Motor neuron (in vitro differentiated cells): ENCODE measurements around the gene CD82. TPM values are rescaled to one million over a fixed set of nuclear protein-coding genes. Genes with fewer than 3 reads are reported as not detected.
"Not testable (repeated sequence)": the region's sequence is repeated elsewhere in the genome, so short reads cannot be mapped to it uniquely, and the experiment has no call there.

ENCODE experiments used
- ATAC-seq, 8 experiments: fragments of 200-7000 bp; cut with Tn5 transposase; replicated peaks in 6 of 8; 2 replicates each; pipeline ENCODE4 v1.8.0; 2021; ENCODE audit warnings: mild to moderate bottlenecking in 8 of 8, moderate library complexity in 8 of 8
- H3K27ac ChIP-seq, 2 donors: fragments of 250-450 bp; sonication (Bioruptor Pico); 2 replicates each; pipeline ENCODE4 v1.9.0; 2021; ENCODE audit warnings: antibody characterized with exemption in 2 of 2, mild to moderate bottlenecking in 2 of 2, moderate library complexity in 1 of 2
- H3K4me1 ChIP-seq, 2 donors: fragments of 250-450 bp; sonication (Bioruptor Pico); replicated peaks in 1 of 2; 2 replicates each; pipeline ENCODE4 v1.6.1; 2021; ENCODE audit warnings: antibody characterized with exemption in 2 of 2, mild to moderate bottlenecking in 2 of 2, moderate library complexity in 1 of 2
- H3K4me3 ChIP-seq, 5 donors: fragments of 250-450 bp; sonication (Bioruptor Pico); 2 replicates each; pipeline ENCODE4 v1.9.0; 2021; ENCODE audit warnings: antibody characterized with exemption in 5 of 5, mild to moderate bottlenecking in 5 of 5, moderate library complexity in 4 of 5
- WGBS, 10 experiments: fragments of 450-650 bp; shearing (Covaris generic); methylation state at CpG; one replicate each; pipeline ENCODE4 v1.0.0; 2022; 5-methylcytosine and 5-hydroxymethylcytosine counted together
- in situ Hi-C, 9 experiments: fragments of 400-800 bp; cut with MboI; loops; one replicate each; pipeline ENCODE4 v1.15.0; 2021; ENCODE audit warnings: low sequenced_read_pairs in 9 of 9, low pct_unique_long_range_greater_than_20kb in 2 of 9; ENCODE audit not compliant: unreplicated experiment in 9 of 9
- total RNA-seq, 8 experiments: library from RNA; unstranded; fragments of 300-600 nt; gene quantifications; 2 replicates each; pipeline versions ENCODE4 v1.2.3 to v1.2.4, GENCODE V29; 2022

Gene CD82
- total RNA-seq, 8 experiments from 2014 or later: 1.3 to 58.4 (median 4.1) TPM

DNA sequence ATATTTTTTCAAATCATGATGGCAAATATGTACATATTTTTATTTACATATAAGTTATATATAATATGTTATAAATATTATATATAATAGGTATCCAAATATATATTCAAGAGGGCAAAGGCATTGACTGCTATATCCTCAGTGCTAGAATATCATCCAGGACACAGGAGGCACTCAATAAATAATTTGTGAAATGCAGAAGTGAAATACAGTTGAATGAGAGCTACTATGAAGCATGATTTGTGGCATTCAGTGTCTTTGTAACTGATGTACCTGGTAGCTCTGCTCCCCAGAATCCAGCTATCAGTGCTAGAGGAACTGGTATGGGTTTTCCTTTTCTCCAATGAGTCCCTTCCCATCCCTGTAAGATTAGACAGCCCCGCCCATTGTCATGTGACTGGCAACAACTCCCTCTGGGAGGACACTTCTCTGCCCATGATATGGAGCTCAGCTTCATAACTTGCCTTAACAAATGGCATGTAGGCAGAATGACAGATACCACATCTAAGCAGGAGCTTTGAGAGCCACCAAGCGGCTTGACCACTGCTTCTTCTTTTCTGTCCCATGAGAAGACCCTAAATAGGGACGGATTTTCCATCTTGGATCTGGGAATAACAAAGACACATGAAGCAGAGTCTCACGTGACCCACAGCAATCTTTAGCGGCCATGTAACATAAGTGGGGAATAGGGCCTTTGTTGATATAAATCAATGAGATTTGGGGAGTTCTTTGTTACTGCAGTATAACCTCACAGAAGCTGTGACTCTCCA, 10.2 kb upstream of the CD82 start:
- 33 to 100% (median 83%) methylated on average over 1 to 5 of the region's 5 CpGs for WGBS, 10 experiments
- Histone ChIP-seq H3K4me1 (no peaks in the 10 kb centered on the region), H3K4me3 (no peak overlapping the region), H3K27ac (no peak overlapping the region)
- ATAC-seq: peak in 2 of 8 experiments; percentile 43 to 63
- in situ Hi-C loops: loop anchor here in 2 of 9 experiments (10.0 kb wide), 2 partner anchors 50 to 60 kb away; no protein-coding TSS in a partner anchor

- ATAC-seq: peak; percentile 56 to 87 (median 74)
- WGBS, 10 experiments: 0 to 100% (median 52%) methylated on average over 2 to 7 of the region's 11 CpGs; no CpG with 5 or more reads in 1 of the 10 experiments
- Histone ChIP-seq H3K27ac (no peak overlapping the region), H3K4me1 (no peaks in the 10 kb centered on the region), H3K4me3 (no peak overlapping the region)
- in situ Hi-C loops: loop anchor here in 2 of 9 experiments (10.0 kb wide), 2 partner anchors 48 to 58 kb away; no protein-coding TSS in a partner anchor
Measured at GRCh38 chr11:44556735-44557409, 8.6 kb upstream of the CD82 start.

- no peaks in the 10 kb centered on the region for H3K4me1 ChIP-seq
- no peak overlapping the region for H3K4me3 ChIP-seq
- H3K27ac ChIP-seq: no peak overlapping the region
- 60 to 96% (median 88%) methylated on average over 1 to 5 of the region's 5 CpGs; no CpG with 5 or more reads in 4 of the 10 experiments for WGBS, 10 experiments
- in situ Hi-C loops: loop anchor here in 2 of 9 experiments (10.0 kb wide), 2 partner anchors 47 to 57 kb away; no protein-coding TSS in a partner anchor
- no peak for ATAC-seq
Measured at GRCh38 chr11:44557464-44557863, 8.0 kb upstream of the CD82 start.

DNA sequence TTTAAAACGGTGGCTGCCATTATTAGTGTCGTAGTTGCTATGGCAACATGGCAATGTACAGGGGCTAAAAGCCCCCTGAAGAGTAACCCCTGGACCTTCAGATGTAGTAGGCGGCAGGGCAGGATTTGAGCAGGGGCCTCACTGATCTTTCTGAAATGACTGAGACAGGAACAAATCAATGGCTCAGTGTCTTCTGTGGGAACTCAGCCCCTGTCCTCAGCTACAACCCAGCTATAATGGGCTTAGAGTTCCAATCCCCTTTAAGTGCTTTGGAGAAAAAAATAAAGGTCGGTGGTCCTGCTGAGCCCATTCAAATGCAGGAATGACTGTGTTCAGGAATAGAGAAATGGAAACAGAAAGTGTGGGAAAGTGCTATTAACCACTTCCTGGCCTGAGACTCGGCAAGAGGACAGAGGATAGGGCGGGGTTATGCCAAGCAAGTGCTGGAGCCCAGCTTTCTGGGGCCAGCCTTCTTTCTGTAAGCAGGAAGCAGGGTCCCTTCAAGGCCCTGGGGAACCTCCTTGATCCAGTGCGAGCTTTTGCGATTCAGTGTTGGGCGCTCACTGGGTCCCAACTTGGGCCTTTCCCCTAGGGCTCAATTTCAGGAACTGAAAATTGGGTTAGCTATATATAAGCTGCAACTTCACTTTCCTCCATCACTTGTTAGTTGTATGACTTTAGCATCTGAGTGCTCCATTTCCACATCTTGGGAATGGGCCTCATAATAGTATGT, 6.1 kb upstream of the CD82 start:
- Histone ChIP-seq H3K27ac (no peak overlapping the region), H3K4me1 (peaks cover 0 to under 1% of the 10 kb centered on the region in 2 donors), H3K4me3 (no peak overlapping the region)
- in situ Hi-C loops: loop anchor here in 2 of 9 experiments (10.0 kb wide), 2 partner anchors 45 to 55 kb away; no protein-coding TSS in a partner anchor
- WGBS, 10 experiments: 7 to 66% (median 33%) methylated on average over 2 to 4 of the region's 9 CpGs; no CpG with 5 or more reads in 1 of the 10 experiments
- no peak for ATAC-seq

- not testable (repeated sequence) for ATAC-seq, H3K4me3 ChIP-seq, H3K4me1 ChIP-seq, H3K27ac ChIP-seq
- in situ Hi-C loops: loop anchor here in 2 of 9 experiments (10.0 kb wide), 2 partner anchors 45 to 55 kb away; no protein-coding TSS in a partner anchor
- 80 to 100% (median 93%) methylated on average over 1 to 3 of the region's 7 CpGs; no CpG with 5 or more reads in 4 of the 10 experiments for WGBS, 10 experiments
Measured at GRCh38 chr11:44559940-44560300, 5.5 kb upstream of the CD82 start.

DNA sequence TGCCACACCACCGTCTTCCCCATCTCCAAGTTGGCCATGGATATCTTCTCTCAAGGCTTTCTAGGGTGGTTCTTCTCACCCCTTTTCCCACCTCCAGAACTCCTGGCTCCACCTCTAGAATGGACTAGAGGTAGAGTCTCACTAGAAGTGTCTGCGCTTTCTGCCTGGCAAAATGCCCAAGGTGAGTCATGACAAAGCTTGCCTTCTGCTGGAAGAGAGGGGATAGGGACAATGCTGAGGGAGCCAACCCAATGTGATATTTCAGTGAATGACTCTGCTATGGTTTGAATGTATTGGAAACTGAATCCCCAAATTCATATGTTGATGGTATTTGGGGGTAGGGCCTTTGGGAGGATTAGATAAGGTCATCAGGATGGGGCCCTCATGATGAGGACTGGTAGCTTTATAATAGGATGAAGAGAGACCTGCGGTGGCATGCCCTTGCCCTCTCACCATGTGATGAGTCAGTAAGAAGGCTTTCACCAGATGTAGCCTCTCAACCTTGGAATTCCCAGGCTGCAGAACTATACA, 4.1 kb upstream of the CD82 start:
- in situ Hi-C loops: no loop called here
- WGBS, 10 experiments: 80 to 100% (median 100%) methylated on average over 1 to 2 of the region's 3 CpGs; no CpG with 5 or more reads in 5 of the 10 experiments
- no peak for ATAC-seq

DNA sequence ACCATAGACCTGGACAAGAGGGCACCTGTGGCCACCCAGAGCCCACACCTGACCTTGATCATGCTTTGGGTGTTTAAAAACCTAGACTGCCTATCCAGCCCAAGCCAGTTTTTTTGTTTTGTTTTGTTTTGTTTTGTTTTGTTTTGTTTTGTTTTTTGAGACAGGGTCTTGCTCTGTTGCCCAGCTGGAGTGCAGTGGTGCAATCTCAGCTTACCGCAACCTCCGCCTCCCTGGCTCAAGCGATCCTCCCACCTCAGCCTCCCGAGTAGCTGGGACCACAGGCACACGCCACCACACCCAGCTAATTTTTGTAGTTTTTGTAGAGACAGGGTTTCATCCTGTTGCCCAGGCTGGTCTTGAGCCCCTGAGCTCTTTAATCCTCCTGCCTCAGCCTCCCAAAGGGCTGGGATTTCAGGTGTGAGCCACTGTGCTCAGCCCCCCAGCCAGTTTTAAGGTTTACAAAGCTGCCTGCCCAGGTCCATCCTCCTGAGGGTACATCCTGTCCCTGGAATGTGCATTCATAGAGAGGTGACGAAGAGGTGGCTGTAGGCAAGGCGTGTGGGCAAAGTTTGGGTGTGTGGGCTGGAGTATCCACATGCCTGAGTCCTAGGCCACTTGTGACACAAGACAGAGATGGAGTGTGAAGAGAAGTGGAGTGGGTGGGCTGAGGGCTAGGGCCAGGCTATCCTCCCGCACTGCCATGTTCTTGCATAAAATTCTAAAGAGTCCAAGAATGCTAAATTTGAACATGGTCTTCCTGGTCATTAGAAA, 3.3 kb upstream of the CD82 start:
- Histone ChIP-seq H3K27ac (no peak overlapping the region), H3K4me3 (no peak overlapping the region), H3K4me1 (peaks cover 5 to 12% of the 10 kb centered on the region in 2 donors)
- 76 to 100% (median 95%) methylated on average over 3 to 5 of the region's 8 CpGs; no CpG with 5 or more reads in 2 of the 10 experiments for WGBS, 10 experiments
- no peak for ATAC-seq
- in situ Hi-C loops: no loop called here

More for the DNA sequence above, 4.1 kb upstream of the CD82 start:
- H3K4me3 ChIP-seq: no peak overlapping the region
- peaks cover 5 to 12% of the 10 kb centered on the region in 2 donors for H3K4me1 ChIP-seq
- no peak overlapping the region for H3K27ac ChIP-seq

DNA sequence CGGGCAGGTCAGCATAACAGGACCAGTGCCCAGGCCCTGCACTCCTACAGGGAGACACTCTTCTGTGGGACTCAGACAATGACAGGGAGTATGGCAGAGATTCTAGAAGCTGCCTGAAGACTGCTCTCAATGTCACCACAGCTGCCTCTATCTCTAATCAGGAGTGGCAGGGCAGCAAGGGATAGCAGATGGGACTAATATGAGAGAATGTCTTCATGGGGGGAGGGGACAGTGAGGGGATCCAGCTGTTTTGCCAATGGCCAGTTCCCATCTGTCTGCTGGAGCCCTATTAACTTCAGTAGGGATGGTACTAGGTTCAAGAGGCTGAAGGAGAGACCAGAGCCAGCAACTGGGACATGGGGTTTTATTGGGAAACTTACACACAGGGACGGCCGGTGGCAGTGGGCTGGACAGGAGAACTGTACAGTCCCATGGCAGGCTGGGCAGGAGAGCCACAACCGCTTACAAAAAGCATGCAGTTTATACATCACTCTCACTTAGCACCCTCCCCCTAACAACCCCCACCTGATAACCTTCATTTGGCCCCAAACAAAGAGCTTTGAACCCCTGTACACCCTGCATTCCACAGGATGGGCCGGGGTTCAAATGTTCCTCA, 2.5 kb upstream of the CD82 start:
- no peak overlapping the region for H3K27ac ChIP-seq
- ATAC-seq: no peak
- in situ Hi-C loops: no loop called here
- H3K4me3 ChIP-seq: no peak overlapping the region
- H3K4me1 ChIP-seq: peaks cover 5 to 12% of the 10 kb centered on the region in 2 donors
- WGBS, 10 experiments: 82 to 100% (median 100%) methylated on average over 1 to 2 of the region's 5 CpGs; no CpG with 5 or more reads in 4 of the 10 experiments

DNA sequence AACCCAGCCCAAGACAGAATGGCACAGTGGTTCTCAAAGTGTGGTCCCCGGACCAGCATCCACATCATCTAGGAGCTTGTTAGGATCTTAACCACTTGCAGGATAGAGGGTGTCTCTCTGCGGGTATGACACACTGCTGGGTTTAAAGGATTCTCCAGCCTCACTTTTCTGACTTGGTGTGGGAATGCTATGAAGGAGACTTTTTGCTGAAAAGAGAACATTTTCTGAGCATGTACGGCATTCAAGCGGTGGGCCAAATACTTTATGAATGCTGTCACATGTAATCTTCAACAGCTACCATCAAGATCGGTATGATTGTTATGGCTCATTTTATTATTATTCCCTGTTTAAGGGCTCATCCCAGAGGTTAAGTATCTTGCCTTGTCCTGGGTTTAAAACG, 1.8 kb upstream of the CD82 start:
- Histone ChIP-seq H3K27ac (no peak overlapping the region), H3K4me1 (peaks cover 5 to 12% of the 10 kb centered on the region in 2 donors), H3K4me3 (no peak overlapping the region)
- in situ Hi-C loops: no loop called here
- ATAC-seq: no peak
- 0 to 100% (median 89%) methylated on average over 1 to 6 of the region's 6 CpGs; no CpG with 5 or more reads in 3 of the 10 experiments for WGBS, 10 experiments

DNA sequence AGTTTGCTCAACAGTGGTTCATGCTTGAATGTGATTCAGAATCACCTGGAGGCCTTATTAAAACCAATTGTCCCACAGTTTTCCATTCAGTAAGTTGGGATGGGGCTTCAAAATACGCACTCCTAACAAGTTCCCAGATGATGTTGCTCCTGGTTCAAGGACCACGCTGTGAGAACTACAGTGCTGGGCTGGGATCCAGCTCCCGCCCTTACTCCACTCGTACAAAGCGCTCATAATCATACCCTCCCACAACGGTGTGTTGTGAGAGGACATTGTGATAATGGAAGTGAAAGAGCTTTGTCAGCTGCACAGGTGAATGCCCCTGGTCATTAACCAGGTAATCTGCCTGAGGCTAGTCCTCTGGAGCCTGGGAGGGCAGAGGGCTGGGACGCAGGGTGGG, 1.3 kb upstream of the CD82 start:
- in situ Hi-C loops: no loop called here
- peaks cover 5 to 15% of the 10 kb centered on the region in 2 donors for H3K4me1 ChIP-seq
- no peak overlapping the region for H3K4me3 ChIP-seq
- WGBS, 10 experiments: 20 to 92% (median 80%) methylated on average over 1 to 6 of the region's 7 CpGs; no CpG with 5 or more reads in 5 of the 10 experiments
- H3K27ac ChIP-seq: no peak overlapping the region
- ATAC-seq: no peak

GRCh38 chr11:44564670-44565210, 723 bp upstream of the CD82 start:
- 0 to 72% (median 22%) methylated on average over 2 to 12 of the region's 22 CpGs; no CpG with 5 or more reads in 4 of the 10 experiments for WGBS, 10 experiments

More at GRCh38 chr11:44564670-44565210, 723 bp upstream of the CD82 start:
- Histone ChIP-seq H3K4me1 (peaks cover 5 to 15% of the 10 kb centered on the region in 2 donors), H3K27ac (peak overlapping the region in 1 of 2 donors; percentile 0), H3K4me3 (peak overlapping the region; percentile 28 to 42 (median 35))
- ATAC-seq: peak in 7 of 8 experiments; percentile 2 to 65 (median 31)
- in situ Hi-C loops: no loop called here
